Thoracic aorta (tissue), 2 donors: ENCODE measurements around the gene HYDIN. TPM values are rescaled to one million over a fixed set of nuclear protein-coding genes. Genes with fewer than 3 reads are reported as not detected.

Experiments
- ATAC-seq: fragments of 150-250 bp; one replicate; pipeline ENCODE4 v1.8.0; 2017; ENCODE audit warnings: low read depth; ENCODE audit not compliant: insufficient number of reproducible peaks, low FRiP score
- DNase-seq: peaks from one replicate; pipeline ENCODE4 v3.0.0-alpha.2; 2020; ENCODE audit warnings: low spot score
- H3K27ac ChIP-seq, 2 donors: fragments of 200-600 bp; sonication (generic); 1 replicate in 1 of 2; 2 replicates in 1 of 2; pipeline ENCODE4 v1.5.1; 2016; ENCODE audit warnings: mild to moderate bottlenecking in 2 of 2, moderate library complexity in 2 of 2
- H3K27me3 ChIP-seq: fragments of 200-600 bp; sonication (generic); replicated peaks from 2 replicates; pipeline ENCODE4 v1.6.0; 2016; ENCODE audit warnings: mild to moderate bottlenecking; ENCODE audit not compliant: insufficient read depth
- H3K36me3 ChIP-seq: fragments of 200-600 bp; sonication (generic); one replicate; pipeline ENCODE4 v1.5.1; 2016
- H3K4me1 ChIP-seq, 2 donors: fragments of 200-600 bp; sonication (generic); 1 replicate in 1 of 2; 2 replicates in 1 of 2; pipeline versions ENCODE4 v1.5.1 to v1.6.0; 2016; ENCODE audit warnings: low read depth in 2 of 2, mild to moderate bottlenecking in 1 of 2; ENCODE audit not compliant: control insufficient read depth in 1 of 2
- H3K4me3 ChIP-seq: fragments of 200-600 bp; sonication (generic); 2 replicates; pipeline ENCODE4 v1.5.1; 2016; ENCODE audit warnings: mild to moderate bottlenecking
- H3K9me3 ChIP-seq: fragments of 200-600 bp; sonication (generic); 2 replicates; pipeline ENCODE4 v1.5.1; 2016
- CTCF ChIP-seq: fragments of 200-600 bp; sonication (generic); IDR thresholded peaks from one replicate; pipeline ENCODE4 v1.5.1; 2019; ENCODE audit warnings: antibody characterized with exemption
- total RNA-seq, 2 donors: library from RNA; depleted of rRNA; stranded (reverse); fragments of >200 nt; gene quantifications; one replicate each; pipeline versions ENCODE4 v1.1.0 to v1.2.3, GENCODE V29; 2016

HYDIN gene
- total RNA-seq, 2 donors from 2014 or later: 4.3 to 5.4 TPM

GRCh38 chr16:70777496-70777895 lies 453.0 kb downstream of the HYDIN start:
- peaks cover 24% of the 10 kb centered on the region for H3K36me3 ChIP-seq
- H3K27me3 ChIP-seq: no peaks in the 10 kb centered on the region
- TF ChIP-seq CTCF: no peak
- no peak overlapping the region for H3K4me3 ChIP-seq
- H3K27ac ChIP-seq: peak overlapping the region in 1 of 2 donors; percentile 24
- peaks cover 0 to 7% of the 10 kb centered on the region in 2 donors for H3K4me1 ChIP-seq
- H3K9me3 ChIP-seq: no peaks in the 10 kb centered on the region
- DNase-seq (no peak), ATAC-seq (no peak)

- no peak for DNase-seq
- Histone ChIP-seq H3K27ac (no peak overlapping the region), H3K27me3 (no peaks in the 10 kb centered on the region), H3K4me1 (peaks cover 0 to 14% of the 10 kb centered on the region in 2 donors), H3K9me3 (no peaks in the 10 kb centered on the region), H3K36me3 (peaks cover 4% of the 10 kb centered on the region), H3K4me3 (no peak overlapping the region)
- ATAC-seq: no peak
- no peak for TF ChIP-seq CTCF
Measured at GRCh38 chr16:70775399-70775798, 455.1 kb downstream of the HYDIN start.

- no peak for TF ChIP-seq CTCF
- H3K4me1 ChIP-seq: peaks cover 0 to 14% of the 10 kb centered on the region in 2 donors
- ATAC-seq (no peak), DNase-seq (no peak)
- H3K4me3 ChIP-seq: no peak overlapping the region
- H3K36me3 ChIP-seq: peaks cover 4% of the 10 kb centered on the region
- no peaks in the 10 kb centered on the region for H3K9me3 ChIP-seq
- no peak overlapping the region for H3K27ac ChIP-seq
- H3K27me3 ChIP-seq: no peaks in the 10 kb centered on the region
Measured at GRCh38 chr16:70774261-70774660, 456.3 kb downstream of the HYDIN start.

GRCh38 chr16:70772493-70772892 lies 458.0 kb downstream of the HYDIN start:
- H3K4me3 ChIP-seq: no peak overlapping the region
- H3K4me1 ChIP-seq: peaks cover 5 to 7% of the 10 kb centered on the region in 2 donors
- H3K9me3 ChIP-seq: no peaks in the 10 kb centered on the region
- H3K27ac ChIP-seq: no peak overlapping the region
- no peaks in the 10 kb centered on the region for H3K27me3 ChIP-seq
- ATAC-seq: no peak
- no peak for DNase-seq
- TF ChIP-seq CTCF: no peak
- peaks cover 2% of the 10 kb centered on the region for H3K36me3 ChIP-seq

- peaks cover 6% of the 10 kb centered on the region for H3K36me3 ChIP-seq
- peak; percentile 95 for TF ChIP-seq CTCF
- H3K9me3 ChIP-seq: no peaks in the 10 kb centered on the region
- H3K4me1 ChIP-seq: peaks cover 5 to 7% of the 10 kb centered on the region in 2 donors
- no peak overlapping the region for H3K4me3 ChIP-seq
- ATAC-seq (peak; percentile 7), DNase-seq (no peak)
- H3K27ac ChIP-seq: no peak overlapping the region
- no peaks in the 10 kb centered on the region for H3K27me3 ChIP-seq
Measured at GRCh38 chr16:70770626-70771552, 459.6 kb downstream of the HYDIN start.
